Measurements from ENCODE around the gene MCF2L.

Gene MCF2L

GRCh38 chr13:113138792-113139551 lies 170.0 kb downstream of the MCF2L start:
- DNase-seq, result no peak

- DNase-seq, result no peak
Measured at GRCh38 chr13:113139577-113139976, 170.6 kb downstream of the MCF2L start.

- no peak for DNase-seq
Measured at GRCh38 chr13:113140677-113141600, 171.9 kb downstream of the MCF2L start.

GRCh38 chr13:113141601-113141970 lies 172.6 kb downstream of the MCF2L start:
- DNase-seq, result no peak

GRCh38 chr13:113142876-113143275 lies 173.9 kb downstream of the MCF2L start:
- no peak for DNase-seq

GRCh38 chr13:113143466-113144254 lies 174.6 kb downstream of the MCF2L start:
- DNase-seq, result no peak

GRCh38 chr13:113144255-113144629 lies 175.2 kb downstream of the MCF2L start:
- DNase-seq, result no peak

GRCh38 chr13:113145496-113145895 lies 176.5 kb downstream of the MCF2L start:
- DNase-seq, result no peak

- no peak for DNase-seq
Measured at GRCh38 chr13:113145911-113146598, 177.0 kb downstream of the MCF2L start.

GRCh38 chr13:113146750-113147149 lies 177.7 kb downstream of the MCF2L start:
- no peak for DNase-seq

GRCh38 chr13:113147206-113147605 lies 178.2 kb downstream of the MCF2L start:
- no peak for DNase-seq

GRCh38 chr13:113148407-113148806 lies 179.4 kb downstream of the MCF2L start:
- DNase-seq, result no peak

GRCh38 chr13:113148940-113149503 lies 180.0 kb downstream of the MCF2L start:
- no peak for DNase-seq

Measured in GOT3 (cell line).